ENCODE results near the gene CDAN1.

DNA sequence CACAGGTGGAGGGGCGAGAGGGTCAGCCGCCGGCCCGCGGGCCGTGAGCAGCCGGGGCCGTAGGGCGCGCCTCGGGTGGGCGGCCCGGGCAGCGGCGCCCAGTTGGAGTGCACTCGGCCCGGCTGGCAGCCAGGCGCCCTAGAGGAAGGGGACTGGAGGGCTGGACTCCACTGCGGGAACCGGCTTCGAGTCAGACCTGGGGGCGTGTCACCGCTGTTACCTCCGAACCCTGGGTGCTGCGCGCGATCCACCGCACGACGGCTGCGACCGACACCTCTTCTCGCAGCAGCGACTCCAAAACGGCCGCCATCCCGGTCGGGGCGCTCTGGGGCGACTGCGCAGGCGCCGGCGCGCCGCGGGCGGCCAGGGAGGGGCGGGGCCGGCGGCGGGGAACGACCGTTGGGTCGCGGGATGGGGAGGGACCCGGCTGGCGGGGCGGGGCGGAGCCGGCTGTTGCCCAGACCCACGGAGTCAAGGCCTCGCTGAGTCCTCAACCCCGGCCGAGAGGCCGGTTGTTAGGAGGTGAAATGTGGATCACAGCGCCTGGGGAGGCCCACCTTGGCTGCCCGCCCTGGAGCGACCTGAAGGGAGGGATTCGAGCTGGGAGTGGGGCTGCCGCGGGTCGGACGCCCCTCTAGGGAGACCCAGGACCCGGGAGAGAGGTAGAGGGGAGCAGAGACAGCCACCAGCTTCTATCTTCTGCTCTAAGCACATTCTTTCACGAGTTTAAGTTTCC, at the start of gene CDAN1:
- TF ChIP-seq, protein P1, sequence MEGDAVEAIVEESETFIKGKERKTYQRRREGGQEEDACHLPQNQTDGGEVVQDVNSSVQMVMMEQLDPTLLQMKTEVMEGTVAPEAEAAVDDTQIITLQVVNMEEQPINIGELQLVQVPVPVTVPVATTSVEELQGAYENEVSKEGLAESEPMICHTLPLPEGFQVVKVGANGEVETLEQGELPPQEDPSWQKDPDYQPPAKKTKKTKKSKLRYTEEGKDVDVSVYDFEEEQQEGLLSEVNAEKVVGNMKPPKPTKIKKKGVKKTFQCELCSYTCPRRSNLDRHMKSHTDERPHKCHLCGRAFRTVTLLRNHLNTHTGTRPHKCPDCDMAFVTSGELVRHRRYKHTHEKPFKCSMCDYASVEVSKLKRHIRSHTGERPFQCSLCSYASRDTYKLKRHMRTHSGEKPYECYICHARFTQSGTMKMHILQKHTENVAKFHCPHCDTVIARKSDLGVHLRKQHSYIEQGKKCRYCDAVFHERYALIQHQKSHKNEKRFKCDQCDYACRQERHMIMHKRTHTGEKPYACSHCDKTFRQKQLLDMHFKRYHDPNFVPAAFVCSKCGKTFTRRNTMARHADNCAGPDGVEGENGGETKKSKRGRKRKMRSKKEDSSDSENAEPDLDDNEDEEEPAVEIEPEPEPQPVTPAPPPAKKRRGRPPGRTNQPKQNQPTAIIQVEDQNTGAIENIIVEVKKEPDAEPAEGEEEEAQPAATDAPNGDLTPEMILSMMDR (conservative IDR thresholded peaks at IDR 0.05) = no peak
- TF ChIP-seq ZFX (IDR thresholded peaks at IDR 0.05) = peak; percentile 75
